Fibroblast of lung (primary cell): ENCODE data around the gene TBCB. TPM values are rescaled to one million over a fixed set of nuclear protein-coding genes. Genes with fewer than 3 reads are reported as not detected.

Experiments used
- DNase-seq, 2 donors: peaks; one replicate each; pipeline versions ENCODE4 v3.0.0 to v3.0.0-alpha.2; 2010; ENCODE audit warnings: low read depth in 2 of 2
- H2AFZ ChIP-seq: 2 replicates; pipeline ENCODE4 v1.5.1; 2012; ENCODE audit warnings: low read length, control low read depth, inconsistent platforms
- H3K27ac ChIP-seq: 2 replicates; pipeline ENCODE4 v1.5.1; 2011; ENCODE audit warnings: low read length, control low read depth; ENCODE audit not compliant: insufficient read depth
- H3K27me3 ChIP-seq: 2 replicates; pipeline ENCODE4 v1.5.1; 2011; ENCODE audit warnings: mild to moderate bottlenecking, low read length; ENCODE audit not compliant: control insufficient read depth, insufficient read depth
- H3K36me3 ChIP-seq: 2 replicates; pipeline ENCODE4 v1.5.1; 2011; ENCODE audit warnings: low read length; ENCODE audit not compliant: control insufficient read depth, insufficient read depth
- H3K4me1 ChIP-seq: 2 replicates; pipeline ENCODE4 v1.5.1; 2011; ENCODE audit warnings: low read length; ENCODE audit not compliant: control insufficient read depth, insufficient read depth; ENCODE audit errors: extremely low read depth
- H3K4me2 ChIP-seq: 2 replicates; pipeline ENCODE4 v1.5.1; 2011; ENCODE audit warnings: low read length, control low read depth; ENCODE audit not compliant: insufficient read depth; ENCODE audit errors: extremely low read depth
- H3K4me3 ChIP-seq, 4 experiments: fragments of 200-600 bp in 1 of 4; sonication (generic) in 1 of 4; replicated peaks in 1 of 4; 2 replicates each; pipeline ENCODE4 v1.5.1; 2011 to 2016; ENCODE audit warnings: low read length in 4 of 4, low read depth in 3 of 4, mild to moderate bottlenecking in 3 of 4, control low read depth in 2 of 4, inconsistent platforms in 1 of 4, mixed read lengths in 1 of 4; ENCODE audit not compliant: insufficient read depth in 1 of 4; ENCODE audit errors: control extremely low read depth in 1 of 4
- H3K79me2 ChIP-seq: 2 replicates; pipeline ENCODE4 v1.5.1; 2012; ENCODE audit warnings: mild to moderate bottlenecking, low read length, inconsistent platforms; ENCODE audit not compliant: control insufficient read depth, insufficient read depth
- H3K9ac ChIP-seq: 2 replicates; pipeline ENCODE4 v1.5.1; 2011; ENCODE audit warnings: mild to moderate bottlenecking, low read length, control low read depth; ENCODE audit not compliant: insufficient read depth
- H3K9me3 ChIP-seq: 2 replicates; pipeline ENCODE4 v1.5.1; 2012; ENCODE audit warnings: low read depth, low read length; ENCODE audit not compliant: control insufficient read depth, insufficient read depth
- H4K20me1 ChIP-seq: 2 replicates; pipeline ENCODE4 v1.5.1; 2011; ENCODE audit warnings: low read length; ENCODE audit not compliant: control insufficient read depth, insufficient read depth; ENCODE audit errors: extremely low read depth
- EZH2 ChIP-seq: IDR thresholded peaks from 2 replicates; pipeline ENCODE4 v1.5.1; 2012; ENCODE audit warnings: low read length, control low read depth, mild to moderate bottlenecking; ENCODE audit errors: missing control alignments
- polyA plus RNA-seq, 2 donors: library from polyadenylated mRNA; depleted of rRNA in 1 of 2; stranded (reverse) in 1 of 2; unstranded in 1 of 2; fragments of >200 nt; gene quantifications; 2 replicates each; pipeline ENCODE4 v1.2.1, GENCODE V29; 2011 to 2012; ENCODE audit warnings: missing spikeins in 1 of 2
- total RNA-seq: library from RNA; depleted of rRNA; stranded (reverse); fragments of >200 nt; gene quantifications from 2 replicates; pipeline ENCODE4 v1.2.1, GENCODE V29; 2014
- TF ChIP-seq, protein P1 (sequence below), 2 donors: IDR thresholded peaks in 1 of 2; conservative IDR thresholded peaks in 1 of 2; 1 replicate in 1 of 2; 2 replicates in 1 of 2; pipeline ENCODE4 v1.5.1; 2011 to 2012; ENCODE audit warnings: low read length in 2 of 2, control low read depth in 1 of 2, inconsistent platforms in 1 of 2, low read depth in 1 of 2, mild to moderate bottlenecking in 1 of 2

Gene TBCB
- total and polyA plus RNA-seq, 2 donors (not counting 1 experiment from before 2014, with no cell fraction given): 194 to 249 TPM

DNA sequence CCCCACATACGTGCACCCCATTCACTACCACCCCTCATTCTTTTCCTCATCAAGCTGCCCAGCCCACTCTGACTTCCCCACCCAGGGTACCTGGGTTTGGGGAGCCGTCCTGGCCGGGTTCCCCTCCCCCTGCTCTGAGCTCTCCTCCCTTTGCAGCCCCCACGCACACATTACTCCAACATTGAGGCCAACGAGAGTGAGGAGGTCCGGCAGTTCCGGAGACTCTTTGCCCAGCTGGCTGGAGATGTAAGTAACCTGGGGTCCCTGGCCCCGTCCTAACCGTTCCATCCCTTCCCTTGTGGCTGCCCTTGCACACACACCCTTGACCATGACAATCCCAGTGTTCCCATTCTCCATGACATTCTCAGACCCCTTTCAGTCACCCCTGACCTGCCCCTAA lies 27.2 kb downstream of the TBCB start:
- Histone ChIP-seq H3K4me2 (no peak overlapping the region), H3K79me2 (peaks cover 29% of the 10 kb centered on the region), H3K27ac (no peak overlapping the region), H4K20me1 (no peaks in the 10 kb centered on the region), H2AFZ (no peak overlapping the region), H3K4me1 (peaks cover 4% of the 10 kb centered on the region), H3K27me3 (no peaks in the 10 kb centered on the region), H3K9ac (no peak overlapping the region), H3K9me3 (no peaks in the 10 kb centered on the region), H3K4me3 (no peak overlapping the region), H3K36me3 (peaks cover 31% of the 10 kb centered on the region)
- DNase-seq: no peak
- TF ChIP-seq, protein P1, sequence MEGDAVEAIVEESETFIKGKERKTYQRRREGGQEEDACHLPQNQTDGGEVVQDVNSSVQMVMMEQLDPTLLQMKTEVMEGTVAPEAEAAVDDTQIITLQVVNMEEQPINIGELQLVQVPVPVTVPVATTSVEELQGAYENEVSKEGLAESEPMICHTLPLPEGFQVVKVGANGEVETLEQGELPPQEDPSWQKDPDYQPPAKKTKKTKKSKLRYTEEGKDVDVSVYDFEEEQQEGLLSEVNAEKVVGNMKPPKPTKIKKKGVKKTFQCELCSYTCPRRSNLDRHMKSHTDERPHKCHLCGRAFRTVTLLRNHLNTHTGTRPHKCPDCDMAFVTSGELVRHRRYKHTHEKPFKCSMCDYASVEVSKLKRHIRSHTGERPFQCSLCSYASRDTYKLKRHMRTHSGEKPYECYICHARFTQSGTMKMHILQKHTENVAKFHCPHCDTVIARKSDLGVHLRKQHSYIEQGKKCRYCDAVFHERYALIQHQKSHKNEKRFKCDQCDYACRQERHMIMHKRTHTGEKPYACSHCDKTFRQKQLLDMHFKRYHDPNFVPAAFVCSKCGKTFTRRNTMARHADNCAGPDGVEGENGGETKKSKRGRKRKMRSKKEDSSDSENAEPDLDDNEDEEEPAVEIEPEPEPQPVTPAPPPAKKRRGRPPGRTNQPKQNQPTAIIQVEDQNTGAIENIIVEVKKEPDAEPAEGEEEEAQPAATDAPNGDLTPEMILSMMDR (conservative IDR thresholded peaks at IDR 0.05 in 1 of 2, IDR thresholded peaks at IDR 0.05 in 1 of 2; ENCODE audit: low read depth in 1 of 2, low read length in 2 of 2): no peak
- TF ChIP-seq EZH2: no peak

DNA sequence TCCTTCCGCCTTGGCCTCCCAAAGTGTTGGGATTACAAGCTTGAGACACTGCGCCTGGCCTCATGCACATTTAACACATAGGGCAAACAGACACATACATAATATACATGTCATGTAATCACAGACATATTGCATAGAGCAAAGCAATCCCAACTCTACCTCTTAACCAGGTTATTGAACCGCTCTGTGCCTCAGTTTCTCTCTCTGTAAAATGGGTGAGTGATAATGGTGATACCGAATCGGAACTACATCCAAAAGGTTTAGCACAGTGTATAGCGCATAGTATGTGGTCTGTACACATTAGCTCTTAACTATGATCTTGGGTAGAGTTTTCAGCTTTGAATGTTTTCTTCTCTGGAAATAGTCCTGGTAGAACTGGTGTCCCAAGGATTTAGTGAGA lies 29.4 kb downstream of the TBCB start:
- H3K36me3 ChIP-seq: peaks cover 39% of the 10 kb centered on the region

DNA sequence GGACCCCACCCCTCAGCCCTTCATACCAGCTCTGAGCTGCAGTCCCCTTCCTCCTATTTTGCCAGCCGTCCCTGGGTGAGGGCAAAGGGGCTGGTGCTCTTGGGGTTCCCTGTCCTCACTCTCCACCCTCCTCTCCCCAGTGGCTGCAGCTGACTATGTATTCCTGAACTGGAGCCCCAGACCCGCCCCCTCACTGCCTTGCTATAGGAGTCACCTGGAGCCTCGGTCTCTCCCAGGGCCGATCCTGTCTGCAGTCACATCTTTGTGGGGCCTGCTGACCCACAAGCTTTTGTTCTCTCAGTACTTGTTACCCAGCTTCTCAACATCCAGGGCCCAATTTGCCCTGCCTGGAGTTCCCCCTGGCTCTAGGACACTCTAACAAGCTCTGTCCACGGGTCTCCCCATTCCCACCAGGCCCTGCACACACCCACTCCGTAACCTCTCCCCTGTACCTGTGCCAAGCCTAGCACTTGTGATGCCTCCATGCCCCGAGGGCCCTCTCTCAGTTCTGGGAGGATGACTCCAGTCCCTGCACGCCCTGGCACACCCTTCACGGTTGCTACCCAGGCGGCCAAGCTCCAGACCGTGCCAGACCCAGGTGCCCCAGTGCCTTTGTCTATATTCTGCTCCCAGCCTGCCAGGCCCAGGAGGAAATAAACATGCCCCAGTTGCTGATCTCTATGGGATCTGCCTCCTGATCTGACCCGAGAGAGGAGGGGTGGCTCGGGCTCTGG lies 34.6 kb downstream of the TBCB start:
- H3K4me2 ChIP-seq: no peak overlapping the region
- H3K4me1 ChIP-seq: peaks cover 6% of the 10 kb centered on the region
- H3K4me3 ChIP-seq: no peak overlapping the region
- no peak overlapping the region for H3K27ac ChIP-seq
- H3K9ac ChIP-seq: no peak overlapping the region
- no peak overlapping the region for H2AFZ ChIP-seq
- H3K9me3 ChIP-seq: no peaks in the 10 kb centered on the region
- no peak for TF ChIP-seq EZH2
- TF ChIP-seq, protein P1 (conservative IDR thresholded peaks at IDR 0.05 in 1 of 2, IDR thresholded peaks at IDR 0.05 in 1 of 2; ENCODE audit: low read depth in 1 of 2, low read length in 2 of 2): no peak
- no peaks in the 10 kb centered on the region for H3K27me3 ChIP-seq
- peaks cover 25% of the 10 kb centered on the region for H3K36me3 ChIP-seq
- peaks cover 2% of the 10 kb centered on the region for H3K79me2 ChIP-seq
- H4K20me1 ChIP-seq: no peaks in the 10 kb centered on the region
- DNase-seq: no peak

More for the DNA sequence above, 29.4 kb downstream of the TBCB start:
- Histone ChIP-seq H3K27ac (no peak overlapping the region), H4K20me1 (no peaks in the 10 kb centered on the region), H2AFZ (no peak overlapping the region), H3K4me3 (no peak overlapping the region), H3K9me3 (no peaks in the 10 kb centered on the region), H3K4me2 (no peak overlapping the region), H3K4me1 (no peaks in the 10 kb centered on the region), H3K9ac (no peak overlapping the region), H3K27me3 (no peaks in the 10 kb centered on the region), H3K79me2 (peaks cover 29% of the 10 kb centered on the region)
- no peak for DNase-seq
- TF ChIP-seq, protein P1 (conservative IDR thresholded peaks at IDR 0.05 in 1 of 2, IDR thresholded peaks at IDR 0.05 in 1 of 2; ENCODE audit: low read depth in 1 of 2, low read length in 2 of 2): no peak
- TF ChIP-seq EZH2: no peak
